NCI-H1436 treated with DMSO at 0.1 percent for 48 hours (cell line): ENCODE results near the gene TMEM9.

ENCODE experiments used
- DNase-seq: peaks from one replicate; lab custom pipeline; 2025; lab: John Stamatoyannopoulos, UW

TMEM9 gene

GRCh38 chr1:201126832-201127754, 27.2 kb downstream of the TMEM9 start, which contains the start of gene ASCL5:
Gene ASCL5, minus strand, starts transcription at chr1:201127184. Its CDS starts 11,812 bp downstream, at chr1:201115372.
- DNase-seq: no peak

GRCh38 chr1:201126463-201126831, 27.8 kb downstream of the TMEM9 start:
- no peak for DNase-seq

- DNase-seq: no peak
These were observed 28.5 kb downstream of the TMEM9 start for GRCh38 chr1:201125800-201126199.

GRCh38 chr1:201125019-201125418, 29.3 kb downstream of the TMEM9 start:
- DNase-seq: no peak

GRCh38 chr1:201123866-201124265, 30.4 kb downstream of the TMEM9 start:
- DNase-seq: no peak

GRCh38 chr1:201122321-201122957, 31.8 kb downstream of the TMEM9 start:
- no peak for DNase-seq

GRCh38 chr1:201119206-201120197, 34.8 kb downstream of the TMEM9 start:
- DNase-seq: no peak

- no peak for DNase-seq
These were observed 38.2 kb downstream of the TMEM9 start for GRCh38 chr1:201116091-201116490.

GRCh38 chr1:201115390-201115937, 38.8 kb downstream of the TMEM9 start:
- no peak for DNase-seq

GRCh38 chr1:201114245-201115131, 39.8 kb downstream of the TMEM9 start:
- peak; percentile 83 for DNase-seq

- DNase-seq: no peak
These were observed 40.6 kb downstream of the TMEM9 start for GRCh38 chr1:201113451-201114244.

- no peak for DNase-seq
These were observed 41.3 kb downstream of the TMEM9 start for GRCh38 chr1:201112926-201113325.

- DNase-seq: no peak
These were observed 42.0 kb downstream of the TMEM9 start, which contains the start of gene CACNA1S for GRCh38 chr1:201112173-201112731. Gene CACNA1S, minus strand, starts transcription at chr1:201112426. Its CDS starts 87 bp downstream, at chr1:201112339.

- no peak for DNase-seq
These were observed 42.6 kb downstream of the TMEM9 start for GRCh38 chr1:201111672-201112071.

- DNase-seq: no peak
These were observed 43.1 kb downstream of the TMEM9 start for GRCh38 chr1:201111156-201111555.

GRCh38 chr1:201110616-201111015, 43.7 kb downstream of the TMEM9 start:
- no peak for DNase-seq

GRCh38 chr1:201110138-201110537, 44.1 kb downstream of the TMEM9 start:
- DNase-seq: no peak

GRCh38 chr1:201109651-201110050, 44.6 kb downstream of the TMEM9 start:
- DNase-seq: no peak

GRCh38 chr1:201108614-201109013, 45.7 kb downstream of the TMEM9 start:
- DNase-seq: peak; percentile 99
